Sigmoid colon (tissue), 4 donors: ENCODE measurements around the gene COMP.

Source experiments
- EP300 ChIP-seq, 4 donors: sonication (generic); formaldehyde crosslinking; IDR thresholded peaks; one replicate each; pipeline ENCODE4 v1.6.1; 2017; ENCODE audit warnings: antibody characterized with exemption in 4 of 4
- POLR2A ChIP-seq, 2 donors: fragments of 450-650 bp; IDR thresholded peaks; one replicate each; pipeline ENCODE4 v1.6.1; 2016; ENCODE audit warnings: antibody characterized with exemption in 2 of 2, mild to moderate bottlenecking in 2 of 2, moderate library complexity in 2 of 2
- POLR2AphosphoS5 ChIP-seq, 4 donors: sonication (generic); formaldehyde crosslinking; IDR thresholded peaks; one replicate each; pipeline ENCODE4 v1.6.1; 2017; ENCODE audit warnings: antibody characterized with exemption in 4 of 4
- TF ChIP-seq, protein P1 (sequence below), 4 experiments: fragments of 450-650 bp in 3 of 4; fragments of 200-600 bp in 1 of 4; IDR thresholded peaks; one replicate each; pipeline ENCODE4 v1.5.1; 2016 to 2019; ENCODE audit warnings: antibody characterized with exemption in 4 of 4, mild to moderate bottlenecking in 3 of 4, moderate library complexity in 2 of 4

GRCh38 chr19:18764591-18765051, 26.5 kb downstream of the COMP start:
- TF ChIP-seq, protein P1, sequence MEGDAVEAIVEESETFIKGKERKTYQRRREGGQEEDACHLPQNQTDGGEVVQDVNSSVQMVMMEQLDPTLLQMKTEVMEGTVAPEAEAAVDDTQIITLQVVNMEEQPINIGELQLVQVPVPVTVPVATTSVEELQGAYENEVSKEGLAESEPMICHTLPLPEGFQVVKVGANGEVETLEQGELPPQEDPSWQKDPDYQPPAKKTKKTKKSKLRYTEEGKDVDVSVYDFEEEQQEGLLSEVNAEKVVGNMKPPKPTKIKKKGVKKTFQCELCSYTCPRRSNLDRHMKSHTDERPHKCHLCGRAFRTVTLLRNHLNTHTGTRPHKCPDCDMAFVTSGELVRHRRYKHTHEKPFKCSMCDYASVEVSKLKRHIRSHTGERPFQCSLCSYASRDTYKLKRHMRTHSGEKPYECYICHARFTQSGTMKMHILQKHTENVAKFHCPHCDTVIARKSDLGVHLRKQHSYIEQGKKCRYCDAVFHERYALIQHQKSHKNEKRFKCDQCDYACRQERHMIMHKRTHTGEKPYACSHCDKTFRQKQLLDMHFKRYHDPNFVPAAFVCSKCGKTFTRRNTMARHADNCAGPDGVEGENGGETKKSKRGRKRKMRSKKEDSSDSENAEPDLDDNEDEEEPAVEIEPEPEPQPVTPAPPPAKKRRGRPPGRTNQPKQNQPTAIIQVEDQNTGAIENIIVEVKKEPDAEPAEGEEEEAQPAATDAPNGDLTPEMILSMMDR (IDR thresholded peaks at IDR 0.05): no peak
- TF ChIP-seq POLR2A (IDR thresholded peaks at IDR 0.05): no peak
- no peak for TF ChIP-seq POLR2AphosphoS5 (IDR thresholded peaks at IDR 0.05)
- TF ChIP-seq EP300 (IDR thresholded peaks at IDR 0.05): no peak
